ENCODE results near the gene VASH1.

VASH1 gene

GRCh38 chr14:76827696-76828296 lies 66.5 kb downstream of the VASH1 start:
- H2AFZ ChIP-seq (ENCODE audit: low read depth, low read length) = no peak overlapping the region
- H3K36me3 ChIP-seq (ENCODE audit: insufficient read depth, low read length) = no peaks in the 10 kb centered on the region
- no peaks in the 10 kb centered on the region for H3K9me3 ChIP-seq (ENCODE audit: low read length)
- peaks cover 20% of the 10 kb centered on the region for H3K27me3 ChIP-seq (ENCODE audit: insufficient read depth, low read length)
- peaks cover 10% of the 10 kb centered on the region for H3K4me1 ChIP-seq (ENCODE audit: insufficient read depth, low read length)
- no peak overlapping the region for H3K4me3 ChIP-seq (ENCODE audit: low read length)

- H3K4me3 ChIP-seq (ENCODE audit: low read length) = no peak overlapping the region
- H3K27me3 ChIP-seq (ENCODE audit: insufficient read depth, low read length) = peaks cover 20% of the 10 kb centered on the region
Measured at GRCh38 chr14:76828339-76829012, 67.2 kb downstream of the VASH1 start.

GRCh38 chr14:76829013-76829365 lies 67.7 kb downstream of the VASH1 start:
- H3K4me3 ChIP-seq (ENCODE audit: low read length) = no peak overlapping the region
- H3K9me3 ChIP-seq (ENCODE audit: low read length) = no peaks in the 10 kb centered on the region
- H3K27me3 ChIP-seq (ENCODE audit: insufficient read depth, low read length) = peaks cover 20% of the 10 kb centered on the region
- peaks cover 10% of the 10 kb centered on the region for H3K4me1 ChIP-seq (ENCODE audit: insufficient read depth, low read length)
- no peak overlapping the region for H2AFZ ChIP-seq (ENCODE audit: low read depth, low read length)
- H3K36me3 ChIP-seq (ENCODE audit: insufficient read depth, low read length) = no peaks in the 10 kb centered on the region

More at GRCh38 chr14:76828339-76829012, 67.2 kb downstream of the VASH1 start:
- Histone ChIP-seq H3K4me1 (ENCODE audit: insufficient read depth, low read length) (peaks cover 10% of the 10 kb centered on the region), H2AFZ (ENCODE audit: low read depth, low read length) (no peak overlapping the region), H3K9me3 (ENCODE audit: low read length) (no peaks in the 10 kb centered on the region), H3K36me3 (ENCODE audit: insufficient read depth, low read length) (no peaks in the 10 kb centered on the region)

GRCh38 chr14:76829650-76830421 lies 68.6 kb downstream of the VASH1 start:
- H3K4me3 ChIP-seq (ENCODE audit: low read length) = no peak overlapping the region
- H3K27me3 ChIP-seq (ENCODE audit: insufficient read depth, low read length) = peaks cover 20% of the 10 kb centered on the region
- peaks cover 10% of the 10 kb centered on the region for H3K4me1 ChIP-seq (ENCODE audit: insufficient read depth, low read length)
- no peak overlapping the region for H2AFZ ChIP-seq (ENCODE audit: low read depth, low read length)
- H3K36me3 ChIP-seq (ENCODE audit: insufficient read depth, low read length) = no peaks in the 10 kb centered on the region
- H3K9me3 ChIP-seq (ENCODE audit: low read length) = no peaks in the 10 kb centered on the region

GRCh38 chr14:76830556-76830955 lies 69.3 kb downstream of the VASH1 start:
- Histone ChIP-seq H3K4me1 (ENCODE audit: insufficient read depth, low read length) (peaks cover 10% of the 10 kb centered on the region), H3K27me3 (ENCODE audit: insufficient read depth, low read length) (peaks cover 17% of the 10 kb centered on the region), H3K4me3 (ENCODE audit: low read length) (no peak overlapping the region), H3K9me3 (ENCODE audit: low read length) (no peaks in the 10 kb centered on the region), H2AFZ (ENCODE audit: low read depth, low read length) (no peak overlapping the region), H3K36me3 (ENCODE audit: insufficient read depth, low read length) (no peaks in the 10 kb centered on the region)

- no peaks in the 10 kb centered on the region for H3K36me3 ChIP-seq (ENCODE audit: insufficient read depth, low read length)
- H3K4me3 ChIP-seq (ENCODE audit: low read length) = no peak overlapping the region
- H3K9me3 ChIP-seq (ENCODE audit: low read length) = no peaks in the 10 kb centered on the region
- H3K27me3 ChIP-seq (ENCODE audit: insufficient read depth, low read length) = peaks cover 12% of the 10 kb centered on the region
- peaks cover 10% of the 10 kb centered on the region for H3K4me1 ChIP-seq (ENCODE audit: insufficient read depth, low read length)
- H2AFZ ChIP-seq (ENCODE audit: low read depth, low read length) = no peak overlapping the region
Measured at GRCh38 chr14:76832503-76832988, 71.3 kb downstream of the VASH1 start.
